GM12873 (cell line): ENCODE measurements around the gene CXCL12.

ENCODE experiments used
- TF ChIP-seq, protein P1 (sequence below): IDR thresholded peaks from 2 replicates; pipeline ENCODE4 v1.5.1; 2012; ENCODE audit warnings: low read depth, mild to moderate bottlenecking, moderate library complexity, low read length, control low read depth; ENCODE audit not compliant: insufficient read depth; ENCODE audit errors: missing control alignments

The CXCL12 gene

GRCh38 chr10:44422570-44423101 lies 37.7 kb upstream of the CXCL12 start:
- TF ChIP-seq, protein P1, sequence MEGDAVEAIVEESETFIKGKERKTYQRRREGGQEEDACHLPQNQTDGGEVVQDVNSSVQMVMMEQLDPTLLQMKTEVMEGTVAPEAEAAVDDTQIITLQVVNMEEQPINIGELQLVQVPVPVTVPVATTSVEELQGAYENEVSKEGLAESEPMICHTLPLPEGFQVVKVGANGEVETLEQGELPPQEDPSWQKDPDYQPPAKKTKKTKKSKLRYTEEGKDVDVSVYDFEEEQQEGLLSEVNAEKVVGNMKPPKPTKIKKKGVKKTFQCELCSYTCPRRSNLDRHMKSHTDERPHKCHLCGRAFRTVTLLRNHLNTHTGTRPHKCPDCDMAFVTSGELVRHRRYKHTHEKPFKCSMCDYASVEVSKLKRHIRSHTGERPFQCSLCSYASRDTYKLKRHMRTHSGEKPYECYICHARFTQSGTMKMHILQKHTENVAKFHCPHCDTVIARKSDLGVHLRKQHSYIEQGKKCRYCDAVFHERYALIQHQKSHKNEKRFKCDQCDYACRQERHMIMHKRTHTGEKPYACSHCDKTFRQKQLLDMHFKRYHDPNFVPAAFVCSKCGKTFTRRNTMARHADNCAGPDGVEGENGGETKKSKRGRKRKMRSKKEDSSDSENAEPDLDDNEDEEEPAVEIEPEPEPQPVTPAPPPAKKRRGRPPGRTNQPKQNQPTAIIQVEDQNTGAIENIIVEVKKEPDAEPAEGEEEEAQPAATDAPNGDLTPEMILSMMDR: no peak

GRCh38 chr10:44422153-44422552 lies 37.3 kb upstream of the CXCL12 start:
- TF ChIP-seq, protein P1: no peak

GRCh38 chr10:44419790-44420549 lies 35.1 kb upstream of the CXCL12 start:
- TF ChIP-seq, protein P1: no peak

DNA sequence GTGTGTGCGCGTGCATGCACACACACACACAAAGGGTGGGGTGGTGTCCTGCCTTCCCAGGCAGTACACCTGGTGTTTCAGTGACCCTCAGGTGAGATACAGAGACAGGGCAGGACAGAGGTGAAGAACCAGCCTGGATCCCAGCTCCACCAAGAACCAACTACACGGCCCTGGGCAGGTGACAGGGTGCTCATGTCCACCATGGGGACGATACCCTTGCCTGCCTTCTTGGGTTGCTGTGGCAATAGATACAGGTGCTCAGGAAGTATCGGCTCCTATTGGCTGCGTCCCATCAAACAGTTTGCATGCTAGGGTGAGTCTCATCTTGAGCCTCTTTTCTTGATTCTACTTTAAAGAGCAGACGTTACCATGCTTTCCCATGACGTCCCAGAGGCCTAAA lies 33.7 kb upstream of the CXCL12 start:
- TF ChIP-seq, protein P1: no peak

DNA sequence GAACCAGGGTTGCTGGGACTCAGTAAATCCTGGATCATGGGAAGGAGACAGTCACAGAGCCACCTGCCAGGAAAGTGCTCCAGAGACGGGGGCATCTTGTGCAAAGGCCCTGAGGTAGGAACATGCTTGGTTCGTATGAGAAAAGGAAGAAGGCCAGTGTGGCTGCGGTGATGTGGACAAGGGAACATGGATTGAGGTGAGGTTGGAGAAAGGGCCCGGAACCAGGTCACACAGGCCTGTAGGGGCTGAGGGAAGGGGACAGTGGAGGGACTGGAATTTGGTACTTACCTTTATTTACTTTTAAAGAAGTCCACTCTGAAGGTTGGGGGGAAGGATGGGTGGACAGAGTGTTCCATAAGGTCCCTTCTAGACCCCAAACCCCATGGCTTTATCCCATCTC lies 32.9 kb upstream of the CXCL12 start:
- TF ChIP-seq, protein P1: no peak

- TF ChIP-seq, protein P1: no peak
Measured at GRCh38 chr10:44416936-44417335, 32.0 kb upstream of the CXCL12 start.

GRCh38 chr10:44416021-44416771 lies 31.3 kb upstream of the CXCL12 start:
- TF ChIP-seq, protein P1: no peak
